HG03520 (cell line): ENCODE data around the gene OR51A7.
"Not testable (repeated sequence)": the region's sequence is repeated elsewhere in the genome, so short reads cannot be mapped to it uniquely, and the experiment has no call there.

Experiments used
- ATAC-seq: cut with Tn5 transposase; IDR thresholded peaks from one replicate; pipeline ENCODE4 v1.9.1; 2021; ENCODE audit warnings: mild to moderate bottlenecking, moderate library complexity; ENCODE audit not compliant: unreplicated experiment

Gene OR51A7

GRCh38 chr11:4955613-4956012, 52.0 kb downstream of the OR51A7 start, which contains the start of gene OR51A2:
OR51A2 (minus strand) TSS chr11:4955713; CDS start chr11:4955713, 0 bp downstream.
- ATAC-seq: not testable (repeated sequence)

- no peak for ATAC-seq
These were observed 53.8 kb downstream of the OR51A7 start for GRCh38 chr11:4957396-4957795.
